ENCODE results near the gene MIDN. TPM values are rescaled to one million over a fixed set of nuclear protein-coding genes. Genes with fewer than 3 reads are reported as not detected.

Gene MIDN
- polyA plus RNA-seq, 1 donor from 2014 or later: 24.8 TPM

- Histone ChIP-seq H3K27me3 (ENCODE audit: insufficient read depth, low read depth, low read length) (no peaks in the 10 kb centered on the region), H3K4me2 (ENCODE audit: low read length) (no peak overlapping the region), H3F3A (ENCODE audit: insufficient read depth, low read length, poor library complexity, severe bottlenecking) (no peaks in the 10 kb centered on the region), H3K9me3 (ENCODE audit: low read length) (no peaks in the 10 kb centered on the region), H3K79me2 (replicated peaks; ENCODE audit: insufficient read depth, low read length) (peaks cover 43% of the 10 kb centered on the region), H4K20me1 (ENCODE audit: insufficient read depth) (peaks cover 11% of the 10 kb centered on the region), H3K4me3 (ENCODE audit: low read length) (no peak overlapping the region), H2AFZ (ENCODE audit: low read depth, low read length) (no peak overlapping the region), H3K9me2 (ENCODE audit: insufficient read depth, low read length) (no peaks in the 10 kb centered on the region), H3K9ac (ENCODE audit: low read length) (no peak overlapping the region), H3K27ac (ENCODE audit: low read length) (no peak overlapping the region), H3K36me3 (ENCODE audit: insufficient read depth, low read length) (no peaks in the 10 kb centered on the region)
- TF ChIP-seq REST (IDR thresholded peaks at IDR 0.05; ENCODE audit: borderline replicate concordance) (no peak), MXI1 (conservative IDR thresholded peaks at IDR 0.05; ENCODE audit: poor library complexity, severe bottlenecking) (no peak), TAF1 (IDR thresholded peaks at IDR 0.05; ENCODE audit: low read depth) (no peak), POLR2AphosphoS5 (IDR thresholded peaks at IDR 0.05) (no peak), EP300 (conservative IDR thresholded peaks at IDR 0.05; ENCODE audit: poor library complexity, severe bottlenecking) (no peak), CTCF (IDR thresholded peaks at IDR 0.05; ENCODE audit: poor library complexity, severe bottlenecking) (no peak), SMC3 (conservative IDR thresholded peaks at IDR 0.05; ENCODE audit: poor library complexity) (no peak), RAD21 (conservative IDR thresholded peaks at IDR 0.05) (no peak), EZH2 (IDR thresholded peaks at IDR 0.05; ENCODE audit: borderline replicate concordance, insufficient read depth, low read length, poor library complexity, severe bottlenecking) (no peak)
Measured at GRCh38 chr19:1211494-1212234, 36.7 kb upstream of the MIDN start.

- Histone ChIP-seq H3K9me3 (ENCODE audit: low read length) (no peaks in the 10 kb centered on the region), H3F3A (ENCODE audit: insufficient read depth, low read length, poor library complexity, severe bottlenecking) (no peaks in the 10 kb centered on the region), H3K27me3 (ENCODE audit: insufficient read depth, low read depth, low read length) (no peaks in the 10 kb centered on the region), H3K27ac (ENCODE audit: low read length) (no peak overlapping the region), H3K9ac (ENCODE audit: low read length) (no peak overlapping the region), H3K79me2 (replicated peaks; ENCODE audit: insufficient read depth, low read length) (peaks cover 32% of the 10 kb centered on the region), H4K20me1 (ENCODE audit: insufficient read depth) (no peaks in the 10 kb centered on the region), H3K36me3 (ENCODE audit: insufficient read depth, low read length) (no peaks in the 10 kb centered on the region), H3K9me2 (ENCODE audit: insufficient read depth, low read length) (no peaks in the 10 kb centered on the region), H3K4me3 (ENCODE audit: low read length) (no peak overlapping the region), H3K4me2 (ENCODE audit: low read length) (no peak overlapping the region), H2AFZ (ENCODE audit: low read depth, low read length) (no peak overlapping the region)
- TF ChIP-seq CTCF (IDR thresholded peaks at IDR 0.05; ENCODE audit: poor library complexity, severe bottlenecking): no peak
- no peak for TF ChIP-seq REST (IDR thresholded peaks at IDR 0.05; ENCODE audit: borderline replicate concordance)
- TF ChIP-seq TAF1 (IDR thresholded peaks at IDR 0.05; ENCODE audit: low read depth): no peak
- TF ChIP-seq EZH2 (IDR thresholded peaks at IDR 0.05; ENCODE audit: borderline replicate concordance, insufficient read depth, low read length, poor library complexity, severe bottlenecking): no peak
- no peak for TF ChIP-seq RAD21 (conservative IDR thresholded peaks at IDR 0.05)
- TF ChIP-seq POLR2AphosphoS5 (IDR thresholded peaks at IDR 0.05): no peak
- TF ChIP-seq EP300 (conservative IDR thresholded peaks at IDR 0.05; ENCODE audit: poor library complexity, severe bottlenecking): no peak
- TF ChIP-seq MXI1 (conservative IDR thresholded peaks at IDR 0.05; ENCODE audit: poor library complexity, severe bottlenecking): no peak
- TF ChIP-seq SMC3 (conservative IDR thresholded peaks at IDR 0.05; ENCODE audit: poor library complexity): no peak
Measured at GRCh38 chr19:1213391-1214286, 34.7 kb upstream of the MIDN start.
